SK-N-MC (cell line): Measurements from ENCODE around the gene NOD2.

ENCODE experiments used
- EZH2 ChIP-seq: fragments of 200-600 bp; sonication (generic); IDR thresholded peaks from one replicate; pipeline ENCODE4 v1.6.1; 2017; ENCODE audit warnings: antibody characterized with exemption
- FOXP2 ChIP-seq: optimal IDR thresholded peaks from 2 replicates; pipeline ENCODE3; 2011; ENCODE audit warnings: mild to moderate bottlenecking, moderate library complexity; ENCODE audit not compliant: insufficient read depth; ENCODE audit errors: extremely low read length, control extremely low read depth
- POLR2AphosphoS5 ChIP-seq: IDR thresholded peaks from 2 replicates; pipeline ENCODE4 v1.6.1; 2012; ENCODE audit warnings: mild to moderate bottlenecking, low read depth, low read length, borderline replicate concordance

DNA sequence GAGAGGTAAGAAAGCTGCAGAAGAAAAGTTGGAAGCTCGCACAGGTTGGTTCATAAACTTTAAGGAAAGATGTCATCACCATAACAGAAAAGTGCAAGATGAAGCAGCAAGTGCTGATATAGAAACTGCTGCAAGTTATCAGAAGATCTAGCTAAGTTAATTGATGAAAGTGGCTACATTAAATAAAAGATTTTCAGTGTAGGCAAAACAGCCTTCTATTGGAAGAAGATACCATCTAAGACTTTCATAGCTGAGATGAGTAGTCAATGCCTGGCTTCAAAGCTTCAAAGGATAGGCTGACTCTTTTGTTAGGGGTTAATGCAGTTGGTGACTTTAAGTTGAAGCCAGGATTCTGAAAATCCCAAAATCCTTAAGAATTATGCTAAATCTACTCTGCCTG lies 72.5 kb downstream of the NOD2 start:
- TF ChIP-seq EZH2 (no peak), POLR2AphosphoS5 (no peak), FOXP2 (no peak)
